Measurements from ENCODE around the gene PIK3R1.

Gene PIK3R1

DNA sequence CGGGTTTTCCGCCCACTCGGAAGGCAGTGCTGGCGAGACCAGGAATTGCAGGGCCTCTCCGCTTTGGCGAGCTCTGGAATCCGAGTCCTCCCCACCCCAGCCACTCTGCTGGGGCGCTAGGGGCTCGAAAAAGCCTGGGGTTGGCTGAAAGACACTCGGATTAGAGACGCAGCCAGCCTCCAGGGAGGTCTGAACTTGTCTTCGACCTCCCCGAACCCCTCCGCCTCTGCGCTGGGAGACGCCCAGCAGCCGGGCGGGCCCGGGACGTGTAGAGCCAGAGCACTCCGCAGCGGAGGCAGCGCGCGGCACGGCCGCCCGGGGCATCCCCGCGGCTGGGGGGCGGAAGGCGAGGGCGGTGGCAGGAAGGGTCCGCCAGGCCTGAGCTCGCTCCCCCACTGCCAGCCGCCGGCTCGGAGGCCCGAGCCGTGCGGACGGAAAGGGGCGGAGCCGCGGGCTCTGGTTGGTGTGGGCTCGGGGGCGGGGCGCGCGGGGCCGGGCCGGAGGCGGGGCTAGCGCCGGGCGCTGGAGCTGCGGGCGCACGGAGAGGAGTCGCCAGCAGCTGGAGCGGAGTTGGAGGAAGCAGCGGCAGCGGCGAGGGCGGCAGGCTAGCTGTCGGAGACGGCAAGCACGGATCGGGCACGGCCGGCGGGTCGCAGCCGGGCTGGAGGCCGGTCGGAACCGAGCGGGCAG lies at the start of gene PIK3R1:
Gene PIK3R1, plus strand, starts transcription at position 549 of the 690 bp plus-strand sequence. CDS start 10,920 bp downstream, outside the sequence.
- DNase-seq (ENCODE audit: low spot score): peak; percentile 95

DNA sequence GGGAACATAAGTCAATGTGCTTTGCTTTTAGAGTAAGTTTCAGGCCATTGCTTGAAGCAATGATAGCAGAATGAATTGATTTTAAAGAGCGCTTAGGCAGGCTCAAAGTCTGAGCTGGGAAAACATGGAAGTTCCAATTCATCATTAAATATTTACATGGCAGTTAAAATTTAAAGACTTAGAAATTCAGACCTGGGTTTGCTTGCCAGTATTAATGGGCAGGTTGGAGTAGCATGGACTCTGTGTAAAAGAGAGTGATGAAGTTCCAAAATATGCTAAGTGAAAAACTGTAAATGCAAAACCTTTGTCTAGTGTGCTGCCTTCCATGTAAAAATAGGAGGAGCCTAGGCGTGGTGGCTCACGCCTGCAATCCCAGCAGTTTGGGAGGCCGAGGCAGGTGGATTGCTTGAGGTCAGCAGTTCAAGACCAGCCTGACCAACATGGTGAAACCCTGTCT lies 48.3 kb upstream of the PIK3R1 start:
- no peak for DNase-seq (ENCODE audit: low spot score)

DNA sequence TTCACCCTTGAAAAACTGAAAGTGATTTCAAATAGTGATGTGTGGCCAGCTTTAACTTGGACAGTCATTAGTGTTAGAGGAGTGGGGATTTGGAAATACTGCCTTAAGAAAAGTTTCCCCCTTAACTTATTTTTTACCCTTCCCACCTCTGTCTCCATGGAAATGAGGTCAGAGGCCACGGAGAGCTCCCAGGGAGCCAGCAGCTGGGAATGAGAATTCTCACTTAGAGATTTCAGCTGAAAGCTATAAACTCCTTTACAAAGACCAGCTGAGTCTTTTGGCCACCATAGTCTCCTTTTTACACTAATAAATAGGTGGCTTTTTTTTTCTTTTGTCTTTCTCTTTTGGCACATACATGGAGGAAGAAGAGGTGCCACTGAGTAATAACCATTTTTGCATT lies 45.7 kb upstream of the PIK3R1 start:
- DNase-seq (ENCODE audit: low spot score): no peak

DNA sequence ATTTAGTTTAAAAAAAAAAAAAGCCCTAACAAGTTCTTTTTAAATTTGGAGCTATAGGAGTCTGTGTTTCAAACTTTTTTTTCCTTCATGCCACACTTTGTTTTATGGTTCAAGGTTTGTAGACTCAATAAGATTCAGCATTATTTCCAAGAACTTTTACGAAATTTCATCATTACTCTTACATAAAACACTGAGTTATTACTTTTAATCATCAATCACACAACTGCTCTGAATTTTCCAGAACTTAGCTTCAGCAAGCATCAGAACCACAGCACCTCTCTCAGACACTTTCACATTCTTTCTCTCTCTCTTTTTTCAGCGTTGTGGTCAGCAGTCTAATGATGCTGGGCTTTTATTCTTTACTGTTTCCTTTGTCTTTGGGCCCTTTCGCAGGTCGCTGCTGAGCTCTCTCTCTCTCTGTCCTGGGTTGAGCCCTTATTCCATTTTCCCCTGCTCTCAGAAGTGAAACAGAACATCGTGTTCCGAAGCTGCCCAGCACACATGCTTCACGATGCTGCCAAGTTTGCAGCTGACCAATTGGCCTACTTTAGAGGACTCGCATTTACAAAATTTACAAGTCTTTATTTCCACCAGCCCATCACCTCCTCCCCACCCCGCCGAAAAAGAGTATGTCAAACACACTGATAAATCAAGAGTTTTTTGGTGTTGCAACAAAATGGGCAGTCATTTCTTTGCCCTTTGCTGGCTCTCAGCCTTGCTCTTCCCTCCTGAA lies 44.6 kb upstream of the PIK3R1 start:
- DNase-seq (ENCODE audit: low spot score): no peak

DNA sequence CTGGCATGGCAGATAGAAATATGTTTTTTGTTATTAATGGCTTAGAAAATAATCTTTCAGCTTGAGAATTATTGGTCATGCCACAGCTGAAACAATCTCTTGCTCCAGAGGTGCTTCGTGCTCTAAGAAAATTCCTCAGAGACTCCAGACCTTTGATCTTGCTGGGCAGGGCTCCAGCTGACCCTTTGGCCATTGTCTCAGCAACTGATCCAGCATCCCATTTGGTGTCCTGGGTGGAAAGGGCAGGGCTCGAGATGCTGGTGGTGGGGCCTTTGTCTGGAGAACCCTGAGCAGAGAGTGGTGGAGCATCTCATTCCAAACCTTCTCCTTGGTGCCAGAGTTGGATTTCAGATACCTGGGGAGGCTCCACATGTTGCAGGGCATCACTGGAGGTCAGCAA lies 43.2 kb upstream of the PIK3R1 start:
- DNase-seq (ENCODE audit: low spot score): no peak

DNA sequence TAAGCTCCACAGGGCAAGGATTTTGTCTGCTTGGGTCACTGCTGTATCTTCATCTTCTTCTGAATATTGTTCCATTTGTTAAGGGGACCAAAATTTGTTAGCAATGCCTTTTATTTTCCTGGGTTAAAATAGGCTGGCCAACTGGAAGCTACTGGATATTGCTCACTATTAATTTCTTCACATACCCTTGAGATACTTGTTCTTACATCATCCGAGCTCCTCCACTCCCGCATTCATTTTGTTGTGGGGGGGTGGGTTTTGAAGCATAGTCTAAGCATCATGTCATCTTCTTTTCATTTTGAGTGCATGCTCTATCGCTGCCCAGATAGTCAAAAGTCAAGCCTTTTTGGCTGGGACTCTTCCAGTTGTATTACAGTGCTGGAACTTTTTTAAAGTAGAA lies 42.5 kb upstream of the PIK3R1 start:
- no peak for DNase-seq (ENCODE audit: low spot score)

DNA sequence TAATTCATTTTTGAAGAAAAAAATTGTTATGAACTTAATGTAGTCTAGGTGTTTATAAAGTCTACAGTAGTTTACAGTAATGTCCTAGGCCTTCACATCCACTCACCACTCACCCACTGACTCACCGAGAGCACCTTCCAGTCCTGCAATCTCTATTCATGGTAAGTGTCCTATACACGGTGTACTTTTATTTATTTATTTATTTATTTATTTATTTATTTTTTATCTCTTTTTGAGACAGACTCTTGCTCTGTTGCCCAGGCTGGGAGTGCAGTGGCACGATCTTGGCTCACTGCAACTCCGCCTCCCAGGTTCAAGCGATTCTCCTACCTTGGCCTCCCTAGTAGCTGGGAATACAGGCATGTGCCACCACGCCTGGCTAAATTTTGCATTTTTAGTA lies 39.3 kb upstream of the PIK3R1 start:
- DNase-seq (ENCODE audit: low spot score): no peak

DNA sequence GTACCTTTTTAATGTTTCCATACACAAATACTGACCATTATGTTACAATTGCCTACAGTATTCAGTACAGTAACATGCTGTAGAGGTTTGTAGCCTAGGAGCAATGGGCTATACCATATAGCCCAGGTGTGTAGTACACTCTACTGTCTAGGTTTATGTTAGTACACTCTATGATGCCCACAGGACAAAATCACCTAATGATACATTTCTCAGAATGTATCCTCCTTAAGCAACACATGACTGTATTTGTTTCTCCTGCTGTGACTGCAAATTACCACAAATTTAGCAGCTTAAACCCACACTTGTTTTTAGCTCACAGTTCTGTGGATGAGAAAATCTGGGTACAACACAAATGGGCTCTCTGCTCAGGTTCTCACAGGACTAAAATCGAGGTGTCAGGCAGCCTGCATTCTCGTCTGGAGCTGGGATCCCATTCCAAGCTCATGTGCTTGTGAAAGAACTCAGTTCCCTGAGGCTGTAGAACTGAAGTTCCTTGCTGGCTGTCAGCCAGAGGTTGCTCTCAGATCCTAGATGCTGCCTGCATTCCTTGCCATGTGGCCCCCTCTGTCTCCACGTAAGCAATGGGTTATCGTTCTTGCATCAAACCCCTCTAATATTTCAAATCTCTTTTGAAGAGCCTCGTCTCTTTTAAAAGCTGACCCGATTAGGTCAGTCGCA lies 38.6 kb upstream of the PIK3R1 start:
- DNase-seq (ENCODE audit: low spot score): no peak

DNA sequence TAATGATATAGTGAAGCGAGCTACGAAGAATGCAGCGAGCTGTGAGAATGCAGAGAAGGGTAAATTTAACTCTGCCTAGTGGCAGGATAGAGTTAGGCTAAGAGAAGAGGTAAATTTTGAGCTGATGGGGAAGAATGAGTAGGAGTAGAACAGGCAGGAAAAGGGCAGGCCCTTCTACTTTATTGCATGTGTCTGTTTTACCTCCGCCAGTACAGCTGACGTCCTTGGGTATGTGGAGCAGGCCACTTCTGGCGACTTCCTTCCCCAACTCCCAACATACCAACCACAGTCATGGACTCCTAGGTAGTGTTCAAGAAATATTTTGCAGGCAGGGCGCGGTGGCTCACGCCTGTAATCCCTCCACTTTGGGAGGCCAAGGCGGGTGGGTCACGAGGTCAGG lies 37.9 kb upstream of the PIK3R1 start:
- no peak for DNase-seq (ENCODE audit: low spot score)

DNA sequence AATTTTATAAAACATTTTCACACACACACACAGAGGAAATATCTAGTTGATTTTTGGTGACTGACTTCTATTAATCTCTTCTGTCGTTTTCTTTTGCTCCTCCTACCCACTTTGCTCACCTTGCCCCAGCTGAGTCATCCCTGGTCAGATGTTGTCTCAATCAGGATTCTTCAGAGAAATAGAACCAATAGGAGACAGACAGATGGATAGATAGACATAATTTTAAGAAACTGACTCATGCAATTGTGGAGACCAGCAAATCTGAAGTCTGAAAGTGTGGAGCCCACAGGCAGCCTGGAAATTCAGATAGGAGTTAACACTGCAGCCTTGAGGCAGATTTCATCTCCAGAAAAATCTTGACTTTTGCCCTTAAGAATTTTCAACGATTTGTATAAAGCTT lies 37.0 kb upstream of the PIK3R1 start:
- DNase-seq (ENCODE audit: low spot score): no peak

DNA sequence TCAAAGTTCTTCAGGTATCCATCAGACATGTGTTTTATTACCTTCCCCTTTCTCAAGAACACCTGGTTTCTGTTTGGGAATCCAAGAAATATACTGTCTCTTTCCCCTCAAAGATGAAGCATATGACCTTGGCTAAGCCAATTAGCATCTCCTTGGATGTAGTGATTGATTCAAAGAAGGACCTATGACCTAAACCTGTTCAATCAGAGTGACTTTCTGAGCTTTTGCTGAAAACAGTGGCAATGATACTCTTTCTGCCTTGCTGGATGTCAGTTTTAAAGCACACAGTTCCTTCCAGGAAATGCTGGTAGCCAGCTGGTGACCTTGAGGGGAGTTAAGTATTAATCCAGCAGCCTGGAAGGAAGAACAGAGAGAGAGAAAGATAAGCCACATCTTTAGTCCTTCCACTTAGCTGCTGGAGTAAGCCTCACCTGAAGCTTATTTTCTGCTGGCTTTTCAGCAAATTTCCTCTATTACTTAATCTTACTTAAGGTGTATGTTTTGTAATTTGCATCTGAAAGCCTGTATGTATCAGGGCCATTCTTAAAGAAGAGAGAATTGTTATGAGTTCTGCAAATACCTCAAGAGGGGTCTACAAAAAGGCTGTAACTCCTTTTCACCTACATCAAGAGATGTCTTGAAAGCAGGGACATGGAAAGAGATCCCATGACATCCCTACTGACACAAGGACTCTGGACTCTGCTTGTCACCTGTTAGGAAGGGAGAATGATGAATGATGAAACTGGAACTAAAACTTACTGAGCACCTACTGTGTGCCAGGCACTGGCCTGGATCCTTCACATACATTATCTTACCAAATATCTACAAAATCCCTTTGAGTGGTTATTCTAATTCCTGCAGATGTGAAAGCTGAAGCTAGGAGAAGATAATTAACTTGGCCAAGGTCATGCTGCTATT lies 35.2 kb upstream of the PIK3R1 start:
- DNase-seq (ENCODE audit: low spot score): no peak

DNA sequence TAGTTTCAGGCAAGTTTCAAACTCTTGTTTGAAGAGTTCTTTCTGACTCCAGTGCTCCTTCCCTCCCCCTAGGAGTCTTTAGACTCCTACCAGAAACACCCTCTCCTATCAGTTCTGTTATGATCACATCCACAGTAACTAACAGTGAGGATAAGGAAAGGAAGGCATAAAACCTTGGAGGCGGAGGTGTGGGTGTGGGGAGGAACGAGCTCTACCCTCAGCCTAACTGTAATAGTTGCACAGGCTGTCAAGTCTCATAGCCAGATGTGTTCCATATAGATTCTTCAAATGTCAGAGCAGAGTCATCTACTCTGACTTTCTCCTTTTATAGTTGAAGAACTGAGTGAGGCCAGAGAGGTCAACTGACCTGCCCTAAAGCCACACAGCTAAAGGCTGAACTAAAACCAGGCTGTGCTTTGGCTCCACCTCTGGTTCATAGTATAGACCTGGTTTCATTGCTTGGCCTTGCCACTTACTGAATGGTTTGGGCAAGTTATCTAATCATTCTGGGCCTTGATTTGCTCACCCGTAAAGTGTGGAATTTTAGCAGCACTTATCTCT lies 34.4 kb upstream of the PIK3R1 start:
- DNase-seq (ENCODE audit: low spot score): no peak

DNA sequence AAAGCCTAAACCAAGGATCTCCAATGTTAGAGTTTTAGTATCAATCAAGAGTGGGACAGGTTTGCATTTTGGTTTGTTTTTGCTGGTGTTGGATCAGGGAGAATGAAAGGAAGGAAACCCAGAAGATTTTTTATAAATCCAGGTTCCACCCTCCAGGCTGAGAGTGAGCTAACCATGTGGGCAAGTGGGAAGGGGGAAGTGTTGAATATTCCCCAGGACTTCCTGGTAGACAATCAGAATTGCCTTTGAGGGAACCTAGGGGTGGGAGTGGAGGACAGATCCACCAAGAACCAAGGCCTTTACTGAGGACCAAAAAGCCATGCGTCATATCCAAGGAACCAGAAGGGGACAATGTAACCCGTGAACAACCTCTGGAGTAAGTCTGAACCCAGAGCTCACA lies 33.5 kb upstream of the PIK3R1 start:
- DNase-seq (ENCODE audit: low spot score): no peak

DNA sequence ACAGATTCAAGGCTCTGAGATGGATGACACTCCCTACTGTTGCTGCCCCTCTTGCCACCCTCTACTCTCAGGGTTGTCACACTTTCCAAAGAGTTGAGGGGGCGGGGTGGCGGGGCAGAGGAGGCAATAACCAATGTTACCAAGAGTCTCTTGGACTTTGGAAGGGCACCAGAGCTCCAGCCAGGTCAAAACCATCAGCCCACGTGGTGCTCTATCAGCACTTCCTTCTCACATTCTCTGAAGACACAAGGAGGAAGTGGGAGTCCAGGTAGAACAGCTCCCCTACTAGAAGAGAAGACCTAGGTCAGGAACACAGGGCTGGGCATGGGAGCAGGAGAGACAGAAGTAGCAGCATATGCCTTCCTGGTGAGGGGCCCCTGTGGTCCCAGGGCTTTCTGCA lies 33.0 kb upstream of the PIK3R1 start:
- no peak for DNase-seq (ENCODE audit: low spot score)

DNA sequence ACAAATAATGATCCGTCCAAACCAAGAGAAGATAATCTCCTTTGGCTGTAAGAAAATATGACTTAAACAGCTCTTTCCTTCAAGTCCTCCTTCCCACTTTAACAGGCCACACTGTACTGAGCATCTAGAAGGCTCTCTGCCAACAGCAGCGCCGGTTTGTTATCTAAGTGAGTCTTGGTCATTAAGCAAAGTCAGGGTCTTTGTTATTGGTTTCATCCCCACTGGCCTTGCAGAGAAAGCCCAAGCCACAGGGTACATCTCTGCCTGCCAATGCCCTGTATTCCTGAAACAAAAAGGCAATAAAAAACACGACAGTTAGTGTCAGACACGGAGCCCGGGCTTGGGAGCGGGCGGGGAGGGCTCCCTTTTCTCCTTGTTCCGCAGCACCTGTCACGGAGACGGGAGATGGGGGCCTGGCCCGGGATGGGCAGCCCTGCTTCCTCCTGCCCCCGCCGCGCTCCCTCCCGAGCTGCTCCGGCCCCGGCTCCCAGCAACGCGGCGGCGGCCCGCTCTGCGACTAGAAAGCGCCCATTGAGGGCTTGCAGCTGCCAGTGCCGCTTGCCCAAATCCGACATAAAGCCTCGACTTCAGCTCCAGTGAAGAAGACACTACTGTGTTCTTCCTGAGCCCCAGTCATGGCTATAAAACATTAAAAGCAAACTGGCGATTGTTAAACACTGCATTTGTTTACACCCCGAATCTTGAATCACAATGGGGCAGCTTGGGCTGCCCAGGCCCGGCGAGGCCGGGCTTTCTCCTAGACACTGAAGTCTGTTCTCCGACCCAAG lies 28.1 kb upstream of the PIK3R1 start:
- DNase-seq (ENCODE audit: low spot score): no peak

DNA sequence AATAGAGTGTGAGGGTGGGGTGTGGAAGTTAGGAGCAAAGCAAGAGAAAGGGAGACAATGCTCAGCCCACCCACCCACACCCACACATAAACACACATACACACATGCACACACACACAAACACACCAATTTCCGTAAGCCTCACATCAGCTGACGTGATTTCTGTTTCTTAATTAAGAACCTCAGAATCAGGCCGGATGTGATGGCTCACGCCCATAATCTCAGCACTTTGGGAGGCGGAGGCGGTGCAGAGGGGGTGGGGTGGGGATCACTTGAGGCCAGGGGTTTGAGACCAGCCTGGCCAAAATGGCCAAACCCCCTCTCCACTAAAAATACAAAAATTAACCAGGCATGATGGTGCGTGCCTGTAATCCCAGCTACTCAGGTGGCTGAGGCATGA lies 26.4 kb upstream of the PIK3R1 start:
- no peak for DNase-seq (ENCODE audit: low spot score)

DNA sequence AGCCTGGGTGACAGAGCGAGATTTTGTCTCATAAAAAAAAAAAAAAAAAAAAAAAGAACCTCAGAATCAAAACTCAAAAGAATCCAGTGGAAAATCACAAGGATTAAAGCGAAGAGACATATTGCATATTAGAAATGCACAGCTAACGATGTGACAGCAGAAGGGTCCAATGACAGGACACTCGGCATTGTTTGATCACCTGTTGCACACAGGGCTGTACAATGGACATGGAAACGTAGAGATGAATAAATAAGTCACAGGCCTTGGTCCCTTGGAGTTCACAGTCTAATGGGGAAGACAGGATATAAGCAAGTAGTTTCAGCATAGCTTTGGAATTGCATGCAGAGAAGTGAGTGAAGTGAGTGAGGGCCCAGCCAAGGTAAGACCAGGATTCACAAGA lies 25.9 kb upstream of the PIK3R1 start:
- DNase-seq (ENCODE audit: low spot score): no peak

DNA sequence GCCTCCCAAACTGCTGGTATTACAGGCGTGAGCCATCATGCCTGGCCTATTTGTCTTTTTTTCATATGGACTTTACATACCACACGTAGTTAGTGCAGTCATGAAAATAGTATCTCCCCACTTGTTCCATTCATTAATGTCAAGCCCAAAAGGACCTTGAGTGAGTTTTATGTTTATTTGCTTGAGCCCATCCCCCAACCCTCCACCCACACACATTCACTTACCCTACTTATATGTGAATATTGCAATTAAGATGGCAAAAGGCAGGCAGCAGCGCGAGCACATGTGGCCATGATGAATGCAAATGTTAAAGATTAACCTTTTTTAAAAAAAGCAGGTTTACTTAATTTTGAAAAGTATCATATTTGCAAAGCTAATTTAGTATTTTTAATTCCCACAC lies 24.9 kb upstream of the PIK3R1 start:
- DNase-seq (ENCODE audit: low spot score): no peak

DNA sequence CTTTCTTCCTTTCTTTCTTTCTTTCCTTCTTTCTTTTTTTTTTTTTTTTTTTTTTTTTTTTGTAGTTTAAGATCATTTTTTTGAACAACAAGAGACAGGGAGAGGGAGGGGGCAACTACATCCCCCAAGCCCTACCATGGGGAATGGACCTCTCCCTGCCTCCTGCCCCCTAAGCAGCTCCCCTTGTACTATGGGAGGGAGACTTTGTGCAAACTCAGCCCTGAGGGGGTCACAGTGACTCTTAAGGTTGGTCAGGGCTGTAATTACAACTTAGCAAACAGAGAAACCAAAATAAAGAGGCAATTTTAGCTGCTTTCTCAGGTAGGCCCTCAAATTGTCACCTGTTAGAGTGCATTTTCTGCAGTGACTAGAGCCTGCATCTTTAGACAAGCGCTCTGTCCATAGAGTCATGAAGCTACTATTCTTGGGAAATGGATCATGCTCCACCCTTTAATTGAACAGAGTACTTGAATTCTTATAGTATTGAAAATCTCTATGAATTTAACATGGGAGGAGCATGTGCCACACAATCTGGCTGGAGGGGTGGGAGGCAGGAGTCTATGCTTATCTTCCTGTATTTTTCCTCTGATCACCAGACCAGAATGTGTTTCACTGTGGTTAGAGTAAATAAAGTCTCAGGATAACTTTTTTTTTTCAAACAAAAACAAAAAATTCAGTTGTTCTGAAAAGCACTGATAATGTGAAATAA lies 24.3 kb upstream of the PIK3R1 start:
- no peak for DNase-seq (ENCODE audit: low spot score)

DNA sequence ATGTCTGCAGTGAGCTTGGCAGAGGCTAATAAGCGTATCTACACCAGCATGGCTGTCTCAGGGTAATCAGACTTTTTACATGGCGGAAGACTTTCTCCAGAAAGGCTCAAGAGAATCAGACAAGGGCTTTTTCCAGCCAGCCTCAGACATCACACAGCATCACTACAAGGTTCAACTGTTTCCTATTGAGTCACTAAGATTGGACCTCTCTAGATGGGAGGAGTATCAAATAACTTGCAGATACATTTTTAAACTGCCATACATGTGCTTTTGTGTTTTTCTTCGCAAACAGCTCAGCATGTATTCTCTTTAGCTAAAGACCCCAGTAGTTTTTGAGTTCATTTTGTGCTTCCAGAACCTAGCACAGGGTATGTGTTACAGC lies 22.9 kb upstream of the PIK3R1 start:
- no peak for DNase-seq (ENCODE audit: low spot score)

Data from NAMALWA (cell line).